Panc1 (cell line): ENCODE measurements around the gene ACOX3.

Source experiments
- POLR2AphosphoS5 ChIP-seq: IDR thresholded peaks from 2 replicates; pipeline ENCODE4 v1.6.1; 2012; ENCODE audit warnings: mild to moderate bottlenecking, low read depth, low read length, moderate library complexity
- SIN3A ChIP-seq: IDR thresholded peaks from 2 replicates; pipeline ENCODE4 v1.6.1; 2012; ENCODE audit warnings: low read depth, mild to moderate bottlenecking, low read length, moderate library complexity, borderline replicate concordance; ENCODE audit not compliant: insufficient read depth
- TCF7L2 ChIP-seq: IDR thresholded peaks from 2 replicates; pipeline ENCODE4 v1.6.1; 2011; ENCODE audit warnings: mild to moderate bottlenecking, low read depth, low read length, inconsistent platforms
- TF ChIP-seq, protein P1 (sequence below): fragments of 450-650 bp; IDR thresholded peaks from 2 replicates; pipeline ENCODE4 v1.5.1; 2017; ENCODE audit warnings: mild to moderate bottlenecking
- TF ChIP-seq, protein P2 (sequence below), 2 experiments: IDR thresholded peaks; 2 replicates each; pipeline ENCODE4 v1.6.1; 2011 to 2012; ENCODE audit warnings: low read depth in 2 of 2, control low read depth in 1 of 2, low read length in 1 of 2, mild to moderate bottlenecking in 1 of 2, moderate library complexity in 1 of 2; ENCODE audit not compliant: insufficient read depth in 1 of 2

DNA sequence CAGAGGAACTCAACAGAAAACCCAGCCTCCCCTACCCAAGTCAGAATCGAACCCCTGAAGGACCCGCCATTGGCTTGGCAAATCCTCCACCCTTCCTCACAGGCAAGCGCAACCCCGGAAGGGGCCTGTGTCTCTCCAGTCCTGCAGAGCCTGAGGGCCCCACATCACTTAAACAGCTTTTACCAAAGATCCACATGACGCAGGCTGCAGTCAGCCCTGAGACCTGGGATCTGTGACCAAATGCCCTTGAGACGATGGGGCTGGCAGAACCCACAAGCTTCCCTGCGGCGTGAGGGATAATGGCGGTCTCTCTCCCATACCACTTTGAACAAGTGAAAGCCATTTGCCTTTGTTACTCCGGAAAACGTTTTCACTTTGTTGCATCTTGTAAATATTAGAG lies 54.9 kb downstream of the ACOX3 start:
- no peak for TF ChIP-seq TCF7L2
- TF ChIP-seq, protein P1, sequence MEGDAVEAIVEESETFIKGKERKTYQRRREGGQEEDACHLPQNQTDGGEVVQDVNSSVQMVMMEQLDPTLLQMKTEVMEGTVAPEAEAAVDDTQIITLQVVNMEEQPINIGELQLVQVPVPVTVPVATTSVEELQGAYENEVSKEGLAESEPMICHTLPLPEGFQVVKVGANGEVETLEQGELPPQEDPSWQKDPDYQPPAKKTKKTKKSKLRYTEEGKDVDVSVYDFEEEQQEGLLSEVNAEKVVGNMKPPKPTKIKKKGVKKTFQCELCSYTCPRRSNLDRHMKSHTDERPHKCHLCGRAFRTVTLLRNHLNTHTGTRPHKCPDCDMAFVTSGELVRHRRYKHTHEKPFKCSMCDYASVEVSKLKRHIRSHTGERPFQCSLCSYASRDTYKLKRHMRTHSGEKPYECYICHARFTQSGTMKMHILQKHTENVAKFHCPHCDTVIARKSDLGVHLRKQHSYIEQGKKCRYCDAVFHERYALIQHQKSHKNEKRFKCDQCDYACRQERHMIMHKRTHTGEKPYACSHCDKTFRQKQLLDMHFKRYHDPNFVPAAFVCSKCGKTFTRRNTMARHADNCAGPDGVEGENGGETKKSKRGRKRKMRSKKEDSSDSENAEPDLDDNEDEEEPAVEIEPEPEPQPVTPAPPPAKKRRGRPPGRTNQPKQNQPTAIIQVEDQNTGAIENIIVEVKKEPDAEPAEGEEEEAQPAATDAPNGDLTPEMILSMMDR: no peak
- TF ChIP-seq, protein P2, sequence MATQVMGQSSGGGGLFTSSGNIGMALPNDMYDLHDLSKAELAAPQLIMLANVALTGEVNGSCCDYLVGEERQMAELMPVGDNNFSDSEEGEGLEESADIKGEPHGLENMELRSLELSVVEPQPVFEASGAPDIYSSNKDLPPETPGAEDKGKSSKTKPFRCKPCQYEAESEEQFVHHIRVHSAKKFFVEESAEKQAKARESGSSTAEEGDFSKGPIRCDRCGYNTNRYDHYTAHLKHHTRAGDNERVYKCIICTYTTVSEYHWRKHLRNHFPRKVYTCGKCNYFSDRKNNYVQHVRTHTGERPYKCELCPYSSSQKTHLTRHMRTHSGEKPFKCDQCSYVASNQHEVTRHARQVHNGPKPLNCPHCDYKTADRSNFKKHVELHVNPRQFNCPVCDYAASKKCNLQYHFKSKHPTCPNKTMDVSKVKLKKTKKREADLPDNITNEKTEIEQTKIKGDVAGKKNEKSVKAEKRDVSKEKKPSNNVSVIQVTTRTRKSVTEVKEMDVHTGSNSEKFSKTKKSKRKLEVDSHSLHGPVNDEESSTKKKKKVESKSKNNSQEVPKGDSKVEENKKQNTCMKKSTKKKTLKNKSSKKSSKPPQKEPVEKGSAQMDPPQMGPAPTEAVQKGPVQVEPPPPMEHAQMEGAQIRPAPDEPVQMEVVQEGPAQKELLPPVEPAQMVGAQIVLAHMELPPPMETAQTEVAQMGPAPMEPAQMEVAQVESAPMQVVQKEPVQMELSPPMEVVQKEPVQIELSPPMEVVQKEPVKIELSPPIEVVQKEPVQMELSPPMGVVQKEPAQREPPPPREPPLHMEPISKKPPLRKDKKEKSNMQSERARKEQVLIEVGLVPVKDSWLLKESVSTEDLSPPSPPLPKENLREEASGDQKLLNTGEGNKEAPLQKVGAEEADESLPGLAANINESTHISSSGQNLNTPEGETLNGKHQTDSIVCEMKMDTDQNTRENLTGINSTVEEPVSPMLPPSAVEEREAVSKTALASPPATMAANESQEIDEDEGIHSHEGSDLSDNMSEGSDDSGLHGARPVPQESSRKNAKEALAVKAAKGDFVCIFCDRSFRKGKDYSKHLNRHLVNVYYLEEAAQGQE (IDR thresholded peaks at IDR 0.05; ENCODE audit: insufficient read depth in 1 of 2, low read depth in 2 of 2, low read length in 1 of 2): no peak
- no peak for TF ChIP-seq POLR2AphosphoS5
- TF ChIP-seq SIN3A: no peak
